ENCODE results near the gene ST6GALNAC3.

The ST6GALNAC3 gene

GRCh38 chr1:76625886-76626678 lies 551.5 kb downstream of the ST6GALNAC3 start:
- Histone ChIP-seq H3K27ac (no peak overlapping the region), H3K36me3 (no peaks in the 10 kb centered on the region), H3K9me3 (no peaks in the 10 kb centered on the region), H3K4me1 (ENCODE audit: control insufficient read depth in 1 of 2, insufficient read depth in 1 of 2, low read depth in 1 of 2, low read length in 1 of 2) (no peaks in the 10 kb centered on the region), H3K4me3 (ENCODE audit: low read depth in 1 of 2, low read length in 1 of 2) (no peak overlapping the region), H3K27me3 (no peaks in the 10 kb centered on the region)
- TF ChIP-seq, protein P1, sequence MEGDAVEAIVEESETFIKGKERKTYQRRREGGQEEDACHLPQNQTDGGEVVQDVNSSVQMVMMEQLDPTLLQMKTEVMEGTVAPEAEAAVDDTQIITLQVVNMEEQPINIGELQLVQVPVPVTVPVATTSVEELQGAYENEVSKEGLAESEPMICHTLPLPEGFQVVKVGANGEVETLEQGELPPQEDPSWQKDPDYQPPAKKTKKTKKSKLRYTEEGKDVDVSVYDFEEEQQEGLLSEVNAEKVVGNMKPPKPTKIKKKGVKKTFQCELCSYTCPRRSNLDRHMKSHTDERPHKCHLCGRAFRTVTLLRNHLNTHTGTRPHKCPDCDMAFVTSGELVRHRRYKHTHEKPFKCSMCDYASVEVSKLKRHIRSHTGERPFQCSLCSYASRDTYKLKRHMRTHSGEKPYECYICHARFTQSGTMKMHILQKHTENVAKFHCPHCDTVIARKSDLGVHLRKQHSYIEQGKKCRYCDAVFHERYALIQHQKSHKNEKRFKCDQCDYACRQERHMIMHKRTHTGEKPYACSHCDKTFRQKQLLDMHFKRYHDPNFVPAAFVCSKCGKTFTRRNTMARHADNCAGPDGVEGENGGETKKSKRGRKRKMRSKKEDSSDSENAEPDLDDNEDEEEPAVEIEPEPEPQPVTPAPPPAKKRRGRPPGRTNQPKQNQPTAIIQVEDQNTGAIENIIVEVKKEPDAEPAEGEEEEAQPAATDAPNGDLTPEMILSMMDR (IDR thresholded peaks at IDR 0.05) = no peak

DNA sequence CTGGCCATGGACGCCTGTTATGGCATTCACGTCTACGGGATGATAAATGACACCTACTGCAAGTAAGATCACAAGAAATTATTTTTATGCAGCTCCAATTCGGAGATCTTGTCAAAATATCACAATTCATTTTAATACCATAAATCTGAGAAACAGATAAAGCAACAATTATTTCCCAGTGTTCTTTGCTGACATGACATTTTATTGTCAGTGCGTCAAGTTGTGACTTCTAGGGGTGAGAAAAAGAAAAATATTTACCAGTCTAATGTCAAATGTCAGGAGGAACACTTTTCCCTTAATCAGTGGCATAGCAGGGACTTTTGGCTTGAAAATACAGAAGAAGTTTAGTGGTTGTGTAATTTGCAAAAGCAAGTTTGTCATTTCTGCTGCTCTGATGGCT lies 553.0 kb downstream of the ST6GALNAC3 start:
- no peaks in the 10 kb centered on the region for H3K36me3 ChIP-seq

DNA sequence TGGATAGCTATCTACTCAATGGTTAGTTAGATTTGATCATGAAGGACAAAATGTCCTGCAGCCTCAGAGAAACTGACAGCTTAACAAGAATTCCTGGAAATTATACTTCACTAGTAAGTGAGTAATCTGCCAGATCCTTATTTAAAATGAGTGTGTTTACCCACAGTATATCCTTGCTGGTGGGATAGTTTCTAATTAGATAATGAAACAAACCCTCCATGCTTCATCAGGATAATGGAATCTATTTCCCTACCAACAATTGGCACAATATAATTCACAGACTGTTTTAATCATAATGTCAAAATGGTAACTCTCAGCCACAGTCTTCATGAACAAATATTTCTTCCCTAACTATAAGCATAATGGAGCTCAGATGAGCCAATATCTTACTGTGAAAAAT lies 553.4 kb downstream of the ST6GALNAC3 start:
- Histone ChIP-seq H3K27me3 (no peaks in the 10 kb centered on the region), H3K36me3 (no peaks in the 10 kb centered on the region), H3K9me3 (no peaks in the 10 kb centered on the region), H3K4me3 (ENCODE audit: low read depth in 1 of 2, low read length in 1 of 2) (no peak overlapping the region), H3K4me1 (ENCODE audit: control insufficient read depth in 1 of 2, insufficient read depth in 1 of 2, low read depth in 1 of 2, low read length in 1 of 2) (no peaks in the 10 kb centered on the region), H3K27ac (no peak overlapping the region)
- TF ChIP-seq, protein P1 (IDR thresholded peaks at IDR 0.05) = no peak

More for the DNA sequence above, 553.0 kb downstream of the ST6GALNAC3 start:
- Histone ChIP-seq H3K4me3 (ENCODE audit: low read depth in 1 of 2, low read length in 1 of 2) (no peak overlapping the region), H3K4me1 (ENCODE audit: control insufficient read depth in 1 of 2, insufficient read depth in 1 of 2, low read depth in 1 of 2, low read length in 1 of 2) (no peaks in the 10 kb centered on the region), H3K27me3 (no peaks in the 10 kb centered on the region), H3K9me3 (no peaks in the 10 kb centered on the region), H3K27ac (no peak overlapping the region)
- TF ChIP-seq, protein P1 (IDR thresholded peaks at IDR 0.05) = no peak

DNA sequence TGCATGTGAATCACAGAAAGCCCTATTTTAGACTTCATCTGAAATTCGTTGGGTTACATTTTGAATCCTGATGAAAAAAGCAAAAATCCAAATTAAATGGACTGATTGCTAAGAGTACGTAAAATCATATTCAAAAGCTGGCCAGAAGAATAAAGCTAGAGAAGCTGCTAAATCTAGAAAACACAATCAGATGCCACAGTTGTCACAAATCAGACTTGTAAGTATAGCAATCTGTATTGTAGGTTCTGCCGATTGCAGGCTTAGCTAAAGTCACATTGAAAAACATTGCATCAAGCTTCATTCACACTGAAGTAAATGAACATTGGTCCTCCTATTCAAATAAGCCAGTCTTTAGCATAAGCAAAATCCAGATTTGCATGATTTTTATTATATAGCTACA lies 557.6 kb downstream of the ST6GALNAC3 start:
- Histone ChIP-seq H3K4me3 (ENCODE audit: low read depth in 1 of 2, low read length in 1 of 2) (no peak overlapping the region), H3K9me3 (no peaks in the 10 kb centered on the region), H3K36me3 (no peaks in the 10 kb centered on the region), H3K27ac (no peak overlapping the region), H3K4me1 (ENCODE audit: control insufficient read depth in 1 of 2, insufficient read depth in 1 of 2, low read depth in 1 of 2, low read length in 1 of 2) (no peaks in the 10 kb centered on the region), H3K27me3 (no peaks in the 10 kb centered on the region)
- TF ChIP-seq, protein P1 (IDR thresholded peaks at IDR 0.05) = no peak

DNA sequence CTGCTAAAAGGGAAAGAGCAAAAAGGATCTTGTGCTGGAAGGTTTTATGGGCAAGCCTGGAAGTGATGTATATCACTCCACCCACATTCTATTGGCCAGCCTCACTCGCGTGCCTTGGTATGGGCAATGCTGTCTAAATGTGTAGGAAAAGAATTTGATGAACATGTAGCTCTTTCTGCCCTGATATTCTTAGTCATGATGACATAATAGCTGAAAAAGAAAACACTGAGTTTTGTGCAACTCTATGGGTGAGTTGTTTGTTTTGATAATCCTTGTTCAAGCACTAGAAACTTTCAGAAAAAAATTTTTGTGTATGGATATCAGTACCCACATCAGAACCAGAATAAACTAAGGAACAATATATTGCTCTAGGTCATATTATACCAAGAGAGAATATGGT lies 561.2 kb downstream of the ST6GALNAC3 start:
- no peaks in the 10 kb centered on the region for H3K9me3 ChIP-seq
- TF ChIP-seq, protein P1 (IDR thresholded peaks at IDR 0.05) = no peak
- no peaks in the 10 kb centered on the region for H3K27me3 ChIP-seq
- H3K36me3 ChIP-seq = no peaks in the 10 kb centered on the region
- no peak overlapping the region for H3K27ac ChIP-seq
- H3K4me3 ChIP-seq (ENCODE audit: low read depth in 1 of 2, low read length in 1 of 2) = no peak overlapping the region
- no peaks in the 10 kb centered on the region for H3K4me1 ChIP-seq (ENCODE audit: control insufficient read depth in 1 of 2, insufficient read depth in 1 of 2, low read depth in 1 of 2, low read length in 1 of 2)
